H9 (cell line): ENCODE results near the gene AXIN1. TPM values are rescaled to one million over a fixed set of nuclear protein-coding genes. Genes with fewer than 3 reads are reported as not detected.

Experiments
- DNase-seq: peaks from one replicate; pipeline ENCODE4 v3.0.0-alpha.2; 2017
- H2AFZ ChIP-seq: one replicate; pipeline ENCODE4 v1.6.1; 2013; ENCODE audit warnings: mild to moderate bottlenecking, low read length, control low read depth, moderate library complexity
- H2AK5ac ChIP-seq: 2 replicates; pipeline ENCODE4 v1.6.1; 2013; ENCODE audit warnings: low read length, control low read depth, mixed read lengths; ENCODE audit not compliant: insufficient read length
- H2BK120ac ChIP-seq: one replicate; pipeline ENCODE4 v1.6.1; 2013; ENCODE audit warnings: low read depth, mild to moderate bottlenecking, low read length, control low read depth, inconsistent platforms; ENCODE audit not compliant: poor library complexity, severe bottlenecking
- H2BK12ac ChIP-seq: 2 replicates; pipeline ENCODE4 v1.6.1; 2013; ENCODE audit warnings: low read length, control low read depth, mixed read lengths, low read depth; ENCODE audit not compliant: insufficient read length
- H2BK15ac ChIP-seq: 2 replicates; pipeline ENCODE4 v1.6.1; 2013; ENCODE audit warnings: low read depth, low read length, control low read depth
- H2BK20ac ChIP-seq: one replicate; pipeline ENCODE4 v1.6.1; 2013; ENCODE audit warnings: low read depth, mild to moderate bottlenecking, low read length, control low read depth, inconsistent platforms; ENCODE audit not compliant: poor library complexity, severe bottlenecking
- H2BK5ac ChIP-seq: 2 replicates; pipeline ENCODE4 v1.6.1; 2013; ENCODE audit warnings: low read length, control low read depth, mixed read lengths; ENCODE audit not compliant: insufficient read length
- H3K14ac ChIP-seq: 2 replicates; pipeline ENCODE4 v1.6.1; 2013; ENCODE audit warnings: low read length, control low read depth; ENCODE audit not compliant: insufficient read depth
- H3K18ac ChIP-seq: 2 replicates; pipeline ENCODE4 v1.6.1; 2013; ENCODE audit warnings: low read depth, mild to moderate bottlenecking, mixed read lengths, low read length, control low read depth; ENCODE audit not compliant: insufficient read length
- H3K23ac ChIP-seq: 2 replicates; pipeline ENCODE4 v1.6.1; 2013; ENCODE audit warnings: low read length, control low read depth, mixed read lengths, low read depth; ENCODE audit not compliant: insufficient read length
- H3K23me2 ChIP-seq: 2 replicates; pipeline ENCODE4 v1.6.1; 2013; ENCODE audit warnings: low read depth, mild to moderate bottlenecking, mixed read lengths, low read length, control low read depth; ENCODE audit not compliant: insufficient read length, poor library complexity, severe bottlenecking
- H3K27ac ChIP-seq: 2 replicates; pipeline ENCODE4 v1.5.1; 2013; ENCODE audit warnings: low read length, control low read depth, mixed read lengths, low read depth; ENCODE audit not compliant: insufficient read length
- H3K27me3 ChIP-seq: 2 replicates; pipeline ENCODE4 v1.6.1; 2013; ENCODE audit warnings: low read length, control low read depth, inconsistent platforms; ENCODE audit not compliant: insufficient read depth
- H3K4ac ChIP-seq: 2 replicates; pipeline ENCODE4 v1.6.1; 2013; ENCODE audit warnings: low read depth, mild to moderate bottlenecking, control low read depth, inconsistent platforms, low read length, moderate library complexity
- H3K4me1 ChIP-seq: 2 replicates; pipeline ENCODE4 v1.6.1; 2013; ENCODE audit warnings: low read length, control low read depth, inconsistent platforms; ENCODE audit not compliant: insufficient read depth
- H3K4me2 ChIP-seq: 2 replicates; pipeline ENCODE4 v1.6.1; 2013; ENCODE audit warnings: low read length, control low read depth, mixed read lengths; ENCODE audit not compliant: insufficient read length, insufficient read depth
- H3K56ac ChIP-seq: 2 replicates; pipeline ENCODE4 v1.6.1; 2013; ENCODE audit warnings: low read depth, mild to moderate bottlenecking, mixed read lengths, low read length, control low read depth; ENCODE audit not compliant: insufficient read length
- H3K79me1 ChIP-seq: 2 replicates; pipeline ENCODE4 v1.6.1; 2013; ENCODE audit warnings: low read depth, mild to moderate bottlenecking, moderate library complexity, low read length, control low read depth, inconsistent platforms; ENCODE audit not compliant: insufficient read depth, poor library complexity, severe bottlenecking
- H3K79me2 ChIP-seq: 2 replicates; pipeline ENCODE4 v1.6.1; 2013; ENCODE audit warnings: low read length, control low read depth, inconsistent platforms; ENCODE audit not compliant: insufficient read depth
- H3K9ac ChIP-seq: 2 replicates; pipeline ENCODE4 v1.6.1; 2013; ENCODE audit warnings: low read length, control low read depth, mixed read lengths; ENCODE audit not compliant: insufficient read length; ENCODE audit errors: extremely low read depth
- H3K9me3 ChIP-seq: one replicate; pipeline ENCODE4 v1.6.1; 2013; ENCODE audit warnings: low read depth, low read length, inconsistent platforms; ENCODE audit not compliant: control insufficient read depth
- H3T11ph ChIP-seq: one replicate; pipeline ENCODE4 v1.6.1; 2013; ENCODE audit warnings: mild to moderate bottlenecking, low read length, control low read depth, inconsistent platforms
- H4K20me1 ChIP-seq: one replicate; pipeline ENCODE4 v1.6.1; 2013; ENCODE audit not compliant: control insufficient read depth, insufficient read length, insufficient read depth
- H4K5ac ChIP-seq: 2 replicates; pipeline ENCODE4 v1.6.1; 2013; ENCODE audit warnings: low read depth, mild to moderate bottlenecking, mixed read lengths, low read length, control low read depth; ENCODE audit not compliant: insufficient read length
- H4K8ac ChIP-seq: replicated peaks from 2 replicates; pipeline ENCODE4 v1.6.1; 2013; ENCODE audit warnings: low read length, control low read depth, mixed read lengths, low read depth; ENCODE audit not compliant: insufficient read length
- H4K91ac ChIP-seq: 2 replicates; pipeline ENCODE4 v1.6.1; 2013; ENCODE audit warnings: low read depth, mild to moderate bottlenecking, moderate library complexity, mixed read lengths, low read length, control low read depth; ENCODE audit not compliant: insufficient read length
- H3K27ac Mint-ChIP-seq, 3 experiments: 2 replicates in 2 of 3; 3 replicates in 1 of 3; pipeline ENCODE4 v1.8.0; 2020 to 2021; ENCODE audit warnings: mixed read lengths in 3 of 3, mild to moderate bottlenecking in 1 of 3, moderate library complexity in 1 of 3
- H3K27me3 Mint-ChIP-seq: 2 replicates; pipeline ENCODE4 v1.8.0; 2021; ENCODE audit warnings: low read depth, mild to moderate bottlenecking, moderate library complexity, mixed read lengths
- H3K36me3 Mint-ChIP-seq, 3 experiments: 2 replicates in 2 of 3; 3 replicates in 1 of 3; pipeline ENCODE4 v1.8.0; 2020 to 2021; ENCODE audit warnings: low read depth in 3 of 3, mixed read lengths in 3 of 3; ENCODE audit not compliant: insufficient read depth in 1 of 3
- H3K4me1 Mint-ChIP-seq, 2 experiments: 2 replicates each; pipeline ENCODE4 v1.8.0; 2020; ENCODE audit warnings: mixed read lengths in 2 of 2
- H3K4me3 Mint-ChIP-seq, 2 experiments: 2 replicates in 1 of 2; 3 replicates in 1 of 2; pipeline ENCODE4 v1.8.0; 2020 to 2021; ENCODE audit warnings: mild to moderate bottlenecking in 2 of 2, mixed read lengths in 2 of 2, moderate library complexity in 1 of 2
- H3K9me3 Mint-ChIP-seq, 2 experiments: 2 replicates in 1 of 2; 3 replicates in 1 of 2; pipeline ENCODE4 v1.8.0; 2020; ENCODE audit warnings: mild to moderate bottlenecking in 2 of 2, mixed read lengths in 2 of 2, moderate library complexity in 1 of 2
- CTCF ChIP-seq: fragments of 200-600 bp; sonication (generic); conservative IDR thresholded peaks from 3 replicates; pipeline ENCODE4 v1.8.0; 2021; ENCODE audit warnings: antibody characterized with exemption, mild to moderate bottlenecking
- WGBS: extraction: QIAGEN DNeasy Blood & Tissue Kit; methylation state at CpG from one replicate; pipeline ENCODE4 v1.1.7; 2013; ENCODE audit warnings: missing lambda C conversion rate, low lambda C conversion rate, mixed read lengths; ENCODE audit not compliant: insufficient read length; ENCODE audit errors: extremely low coverage; 5-methylcytosine and 5-hydroxymethylcytosine counted together
- total RNA-seq: library from RNA; stranded (reverse); gene quantifications from 2 replicates; pipeline ENCODE4 v1.2.1, GENCODE V29; 2021

The AXIN1 gene
- total RNA-seq, 1 experiment from 2014 or later, result 50.9 TPM

- no peaks in the 10 kb centered on the region for H3K9me3 Mint-ChIP-seq
- H2AK5ac ChIP-seq, result no peak overlapping the region
- H3K18ac ChIP-seq, result no peak overlapping the region
- no peak overlapping the region for H2AFZ ChIP-seq
- no peaks in the 10 kb centered on the region for H3K9me3 ChIP-seq
- H2BK120ac ChIP-seq, result no peak overlapping the region
- no peaks in the 10 kb centered on the region for H3K27me3 ChIP-seq
- no peaks in the 10 kb centered on the region for H3K4me1 ChIP-seq
- no peak overlapping the region for H2BK20ac ChIP-seq
- H3K79me1 ChIP-seq, result no peaks in the 10 kb centered on the region
- no peak overlapping the region; a peak in 1 of 7 replicates for H3K27ac Mint-ChIP-seq
- WGBS, result no CpG with 5 or more reads among the region's 6 CpGs
- no peaks in the 10 kb centered on the region for H4K20me1 ChIP-seq
- no peak for TF ChIP-seq CTCF
- H3K27me3 Mint-ChIP-seq, result no peaks in the 10 kb centered on the region
- no peak overlapping the region for H3K56ac ChIP-seq
- H2BK12ac ChIP-seq, result no peak overlapping the region
- no peaks in the 10 kb centered on the region for H3K79me2 ChIP-seq
- H3K4me2 ChIP-seq, result no peak overlapping the region
- no peak overlapping the region for H2BK15ac ChIP-seq
- no peak overlapping the region for H3K9ac ChIP-seq
- H3K23me2 ChIP-seq, result no peaks in the 10 kb centered on the region
- H3K23ac ChIP-seq, result no peak overlapping the region
- H3K27ac ChIP-seq, result no peak overlapping the region
- no peak overlapping the region for H4K91ac ChIP-seq
- H3K4me3 Mint-ChIP-seq, result no peak overlapping the region
- no peak overlapping the region for H2BK5ac ChIP-seq
- no peak overlapping the region for H4K8ac ChIP-seq
- H3T11ph ChIP-seq, result no peak overlapping the region
- peaks cover 12 to 50% (median 44%) of the 10 kb centered on the region in 3 experiments; a peak in 6 of 7 replicates for H3K36me3 Mint-ChIP-seq
- no peaks in the 10 kb centered on the region; a peak in 1 of 4 replicates for H3K4me1 Mint-ChIP-seq
- no peak overlapping the region for H4K5ac ChIP-seq
- DNase-seq, result no peak
- H3K14ac ChIP-seq, result no peak overlapping the region
- H3K4ac ChIP-seq, result no peak overlapping the region
Observed at GRCh38 chr16:253833-254232, 98.7 kb downstream of the AXIN1 start.
